ENCODE results near the gene PTRH1.

GRCh38 chr9:127716412-127716811, 949 bp upstream of the PTRH1 start:
- TF ChIP-seq, protein P1, sequence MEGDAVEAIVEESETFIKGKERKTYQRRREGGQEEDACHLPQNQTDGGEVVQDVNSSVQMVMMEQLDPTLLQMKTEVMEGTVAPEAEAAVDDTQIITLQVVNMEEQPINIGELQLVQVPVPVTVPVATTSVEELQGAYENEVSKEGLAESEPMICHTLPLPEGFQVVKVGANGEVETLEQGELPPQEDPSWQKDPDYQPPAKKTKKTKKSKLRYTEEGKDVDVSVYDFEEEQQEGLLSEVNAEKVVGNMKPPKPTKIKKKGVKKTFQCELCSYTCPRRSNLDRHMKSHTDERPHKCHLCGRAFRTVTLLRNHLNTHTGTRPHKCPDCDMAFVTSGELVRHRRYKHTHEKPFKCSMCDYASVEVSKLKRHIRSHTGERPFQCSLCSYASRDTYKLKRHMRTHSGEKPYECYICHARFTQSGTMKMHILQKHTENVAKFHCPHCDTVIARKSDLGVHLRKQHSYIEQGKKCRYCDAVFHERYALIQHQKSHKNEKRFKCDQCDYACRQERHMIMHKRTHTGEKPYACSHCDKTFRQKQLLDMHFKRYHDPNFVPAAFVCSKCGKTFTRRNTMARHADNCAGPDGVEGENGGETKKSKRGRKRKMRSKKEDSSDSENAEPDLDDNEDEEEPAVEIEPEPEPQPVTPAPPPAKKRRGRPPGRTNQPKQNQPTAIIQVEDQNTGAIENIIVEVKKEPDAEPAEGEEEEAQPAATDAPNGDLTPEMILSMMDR (IDR thresholded peaks at IDR 0.05; ENCODE audit: low read depth, low read length, poor library complexity, severe bottlenecking): no peak
- no peak for TF ChIP-seq EZH2phosphoT487 (IDR thresholded peaks at IDR 0.05; ENCODE audit: borderline replicate concordance, low read length)

Data from DOHH2 (cell line).